Ishikawa (cell line): ENCODE results near the gene FXR1.

Source experiments
- CEBPB ChIP-seq: IDR thresholded peaks from 2 replicates; pipeline ENCODE4 v1.6.1; 2012
- CREB1 ChIP-seq: IDR thresholded peaks from 2 replicates; pipeline ENCODE4 v1.6.1; 2012; ENCODE audit warnings: low read depth
- EGR1 ChIP-seq: IDR thresholded peaks from 2 replicates; pipeline ENCODE4 v1.6.1; 2012
- EP300 ChIP-seq: IDR thresholded peaks from 2 replicates; pipeline ENCODE4 v1.6.1; 2012; ENCODE audit warnings: borderline replicate concordance
- FOXM1 ChIP-seq: IDR thresholded peaks from 2 replicates; pipeline ENCODE4 v1.6.1; 2012; ENCODE audit warnings: low read depth, borderline replicate concordance
- NFIC ChIP-seq: IDR thresholded peaks from 2 replicates; pipeline ENCODE4 v1.6.1; 2012
- RAD21 ChIP-seq: IDR thresholded peaks from 2 replicates; pipeline ENCODE4 v1.6.1; 2012; ENCODE audit warnings: low read depth
- TAF1 ChIP-seq: IDR thresholded peaks from 2 replicates; pipeline ENCODE4 v1.6.1; 2012; ENCODE audit warnings: low read depth, mild to moderate bottlenecking
- TCF12 ChIP-seq: IDR thresholded peaks from 2 replicates; pipeline ENCODE4 v1.6.1; 2012; ENCODE audit warnings: low read depth
- TEAD4 ChIP-seq: IDR thresholded peaks from 2 replicates; pipeline ENCODE4 v1.6.1; 2012
- YY1 ChIP-seq: IDR thresholded peaks from 2 replicates; pipeline ENCODE4 v1.6.1; 2012; ENCODE audit warnings: low read depth
- ZBTB7A ChIP-seq: IDR thresholded peaks from 2 replicates; pipeline ENCODE4 v1.6.1; 2012; ENCODE audit warnings: low read depth
- TF ChIP-seq, protein P1 (sequence below): IDR thresholded peaks from 2 replicates; pipeline ENCODE4 v1.6.1; 2012; ENCODE audit warnings: low read depth, mild to moderate bottlenecking
- TF ChIP-seq, protein P2 (sequence below): IDR thresholded peaks from 2 replicates; pipeline ENCODE4 v1.6.1; 2012
- TF ChIP-seq, protein P3 (sequence below): IDR thresholded peaks from 2 replicates; pipeline ENCODE4 v1.6.1; 2012

The FXR1 gene

DNA sequence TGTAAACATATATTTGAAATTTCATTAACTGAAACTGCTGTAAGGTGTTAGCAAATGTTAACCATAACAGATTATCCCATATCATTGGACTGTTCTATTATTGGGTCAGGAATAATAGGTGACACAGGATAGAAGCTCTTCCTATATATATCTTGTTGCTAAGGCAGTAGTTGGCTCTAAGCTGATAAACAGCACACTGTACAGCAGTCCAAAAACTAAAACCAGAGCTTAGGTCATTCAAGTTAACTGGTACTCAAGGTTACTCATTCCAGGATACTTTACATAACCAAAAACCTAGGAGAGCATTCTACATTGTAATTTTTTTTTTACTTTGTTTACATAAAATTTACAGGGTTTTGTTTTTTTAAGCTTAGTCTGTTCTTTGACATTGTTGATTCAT, 68.1 kb downstream of the FXR1 start:
- TF ChIP-seq ZBTB7A = no peak

DNA sequence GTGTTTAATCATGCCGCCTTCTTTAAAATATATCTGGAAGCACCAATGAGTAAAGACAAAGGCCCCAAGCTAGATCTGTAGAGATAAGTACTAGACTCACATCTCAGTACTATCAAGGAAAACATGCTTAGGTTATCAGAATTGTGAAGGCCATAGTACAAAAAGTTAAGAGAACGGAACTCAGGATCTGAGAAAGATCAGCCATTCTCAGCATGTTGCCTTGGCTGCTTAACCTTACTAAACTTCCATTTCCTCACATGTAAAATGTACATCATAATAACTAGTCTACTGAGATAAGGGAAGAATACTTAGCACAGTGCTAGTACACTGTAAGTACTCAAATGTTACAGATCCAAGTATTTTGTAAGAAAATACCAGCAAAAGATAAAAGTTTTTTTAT, 69.4 kb downstream of the FXR1 start:
- TF ChIP-seq ZBTB7A (no peak), NFIC (no peak), EGR1 (no peak), FOXM1 (no peak), CEBPB (no peak), TCF12 (no peak), EP300 (no peak), TAF1 (no peak), RAD21 (no peak), CREB1 (no peak)
- TF ChIP-seq, protein P1, sequence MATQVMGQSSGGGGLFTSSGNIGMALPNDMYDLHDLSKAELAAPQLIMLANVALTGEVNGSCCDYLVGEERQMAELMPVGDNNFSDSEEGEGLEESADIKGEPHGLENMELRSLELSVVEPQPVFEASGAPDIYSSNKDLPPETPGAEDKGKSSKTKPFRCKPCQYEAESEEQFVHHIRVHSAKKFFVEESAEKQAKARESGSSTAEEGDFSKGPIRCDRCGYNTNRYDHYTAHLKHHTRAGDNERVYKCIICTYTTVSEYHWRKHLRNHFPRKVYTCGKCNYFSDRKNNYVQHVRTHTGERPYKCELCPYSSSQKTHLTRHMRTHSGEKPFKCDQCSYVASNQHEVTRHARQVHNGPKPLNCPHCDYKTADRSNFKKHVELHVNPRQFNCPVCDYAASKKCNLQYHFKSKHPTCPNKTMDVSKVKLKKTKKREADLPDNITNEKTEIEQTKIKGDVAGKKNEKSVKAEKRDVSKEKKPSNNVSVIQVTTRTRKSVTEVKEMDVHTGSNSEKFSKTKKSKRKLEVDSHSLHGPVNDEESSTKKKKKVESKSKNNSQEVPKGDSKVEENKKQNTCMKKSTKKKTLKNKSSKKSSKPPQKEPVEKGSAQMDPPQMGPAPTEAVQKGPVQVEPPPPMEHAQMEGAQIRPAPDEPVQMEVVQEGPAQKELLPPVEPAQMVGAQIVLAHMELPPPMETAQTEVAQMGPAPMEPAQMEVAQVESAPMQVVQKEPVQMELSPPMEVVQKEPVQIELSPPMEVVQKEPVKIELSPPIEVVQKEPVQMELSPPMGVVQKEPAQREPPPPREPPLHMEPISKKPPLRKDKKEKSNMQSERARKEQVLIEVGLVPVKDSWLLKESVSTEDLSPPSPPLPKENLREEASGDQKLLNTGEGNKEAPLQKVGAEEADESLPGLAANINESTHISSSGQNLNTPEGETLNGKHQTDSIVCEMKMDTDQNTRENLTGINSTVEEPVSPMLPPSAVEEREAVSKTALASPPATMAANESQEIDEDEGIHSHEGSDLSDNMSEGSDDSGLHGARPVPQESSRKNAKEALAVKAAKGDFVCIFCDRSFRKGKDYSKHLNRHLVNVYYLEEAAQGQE = no peak
- TF ChIP-seq, protein P2, sequence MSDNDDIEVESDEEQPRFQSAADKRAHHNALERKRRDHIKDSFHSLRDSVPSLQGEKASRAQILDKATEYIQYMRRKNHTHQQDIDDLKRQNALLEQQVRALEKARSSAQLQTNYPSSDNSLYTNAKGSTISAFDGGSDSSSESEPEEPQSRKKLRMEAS = no peak

DNA sequence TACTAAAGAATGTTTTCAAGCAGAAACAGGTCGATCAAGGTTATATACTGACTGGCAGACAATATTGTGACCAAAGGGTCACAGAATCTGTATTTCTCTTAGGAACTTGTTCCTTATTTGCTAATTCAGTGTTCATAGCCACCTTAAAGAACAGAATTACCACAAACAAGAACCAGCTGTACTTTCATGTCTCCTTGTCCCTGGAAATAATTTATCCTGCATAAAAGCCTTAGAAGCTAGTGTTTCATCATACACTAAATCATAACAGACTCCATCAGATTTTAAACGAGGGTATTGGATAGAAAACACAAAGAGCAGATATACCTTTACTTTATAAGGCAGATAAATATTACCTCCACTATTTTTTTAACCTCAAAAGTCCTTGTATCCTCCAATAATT, 70.7 kb downstream of the FXR1 start:
- TF ChIP-seq YY1 (no peak), FOXM1 (no peak), TAF1 (no peak), RAD21 (no peak), EP300 (no peak), ZBTB7A (no peak), CREB1 (no peak), CEBPB (no peak), TEAD4 (no peak), EGR1 (no peak)
- TF ChIP-seq, protein P2 = no peak
- TF ChIP-seq, protein P3, sequence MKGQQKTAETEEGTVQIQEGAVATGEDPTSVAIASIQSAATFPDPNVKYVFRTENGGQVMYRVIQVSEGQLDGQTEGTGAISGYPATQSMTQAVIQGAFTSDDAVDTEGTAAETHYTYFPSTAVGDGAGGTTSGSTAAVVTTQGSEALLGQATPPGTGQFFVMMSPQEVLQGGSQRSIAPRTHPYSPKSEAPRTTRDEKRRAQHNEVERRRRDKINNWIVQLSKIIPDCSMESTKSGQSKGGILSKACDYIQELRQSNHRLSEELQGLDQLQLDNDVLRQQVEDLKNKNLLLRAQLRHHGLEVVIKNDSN = no peak
- TF ChIP-seq, protein P1 = no peak

DNA sequence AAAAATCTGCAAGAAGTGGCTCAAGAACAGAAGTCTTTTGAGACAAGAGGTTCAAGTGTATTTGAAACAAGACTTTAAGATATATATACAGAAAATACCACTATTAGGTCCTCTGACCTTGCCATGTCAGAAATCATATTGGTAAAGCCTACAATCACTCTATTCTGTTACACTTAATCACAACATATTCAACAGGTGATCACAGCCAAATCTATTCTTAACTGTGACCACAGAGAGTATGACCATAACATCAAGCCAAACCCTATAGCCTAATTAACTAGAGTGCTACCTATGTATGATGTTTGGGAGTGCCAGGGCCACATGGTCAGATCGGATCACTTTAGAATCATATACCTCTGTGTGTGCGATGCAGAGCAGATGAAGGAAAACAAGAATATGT, 74.9 kb downstream of the FXR1 start:
- TF ChIP-seq, protein P2 = no peak
- no peak for TF ChIP-seq TCF12
- TF ChIP-seq EP300 = no peak
- TF ChIP-seq, protein P1 = no peak
- TF ChIP-seq, protein P3 = no peak
- no peak for TF ChIP-seq CEBPB
- no peak for TF ChIP-seq FOXM1
- no peak for TF ChIP-seq TAF1
- no peak for TF ChIP-seq TEAD4
- TF ChIP-seq RAD21 = no peak
